Prostate gland (tissue), 2 donors: ENCODE measurements around the gene MAP4K5.

Source experiments
- CTCF ChIP-seq, 4 experiments: fragments of 200-600 bp in 2 of 4; fragments of 450-650 bp in 2 of 4; sonication (generic) in 2 of 4; IDR thresholded peaks; 1 replicate in 3 of 4; 2 replicates in 1 of 4; pipeline ENCODE4 v1.5.1; 2016 to 2019; ENCODE audit warnings: antibody characterized with exemption in 4 of 4, mild to moderate bottlenecking in 2 of 4, moderate library complexity in 2 of 4
- POLR2AphosphoS5 ChIP-seq: sonication (generic); formaldehyde crosslinking; IDR thresholded peaks from one replicate; pipeline ENCODE4 v1.6.1; 2017; ENCODE audit warnings: antibody characterized with exemption

DNA sequence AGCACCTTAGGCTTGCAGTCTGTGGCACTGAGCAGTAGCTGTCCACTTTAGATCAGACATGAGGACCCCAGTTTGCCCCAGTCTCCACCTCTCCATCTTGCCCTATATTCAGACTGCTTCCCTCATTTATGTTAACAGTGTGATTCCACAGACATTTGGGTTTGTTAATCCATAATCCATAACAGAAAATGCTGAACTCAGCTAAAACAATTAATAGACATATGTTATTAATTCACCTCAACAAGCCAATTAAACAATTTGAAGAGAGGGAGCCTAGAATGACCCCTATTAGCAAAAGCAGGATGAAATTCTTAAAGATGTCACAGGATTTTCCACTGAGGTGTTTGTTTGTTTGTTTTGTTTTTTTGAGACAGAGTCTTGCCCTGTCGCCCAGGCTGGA, 144.8 kb downstream of the MAP4K5 start:
- TF ChIP-seq CTCF (IDR thresholded peaks at IDR 0.05) (no peak), POLR2AphosphoS5 (no peak)
